Measurements from ENCODE around the gene GLI3.

DNA sequence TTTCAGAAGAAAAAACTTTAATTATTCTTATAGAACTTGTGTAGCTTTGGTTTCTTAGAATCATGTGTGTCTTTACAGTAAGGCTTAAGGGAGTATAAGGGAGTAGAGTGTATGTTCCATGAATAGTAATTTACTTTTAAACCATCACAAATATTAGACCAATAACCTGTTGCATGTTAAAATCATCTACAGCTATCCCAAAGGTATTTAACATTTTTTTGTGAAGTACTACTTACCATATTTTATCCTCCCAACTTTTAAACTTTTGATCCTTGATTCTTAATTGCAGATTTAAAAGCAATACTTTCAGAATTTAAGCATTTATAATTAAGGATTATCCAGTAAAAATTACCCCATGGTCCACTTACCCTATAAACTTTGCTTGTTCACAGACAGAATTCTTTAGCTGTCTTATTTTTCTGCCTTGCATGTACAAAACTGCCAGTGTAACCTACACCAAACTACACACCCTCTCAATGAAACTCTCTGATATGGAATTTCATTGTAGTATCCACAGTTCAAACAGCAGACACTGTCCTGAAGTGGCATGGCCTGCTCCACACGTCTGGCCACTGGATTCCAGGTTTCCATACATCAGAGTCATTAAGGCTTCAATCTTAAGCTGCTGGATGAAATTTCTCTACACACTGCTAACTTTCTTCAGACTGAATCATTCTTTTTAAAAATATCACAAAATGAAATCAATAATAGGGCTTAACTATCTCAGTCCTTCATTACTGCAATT, 5.8 kb downstream of the GLI3 start:
- no peak for TF ChIP-seq POLR2AphosphoS5 (IDR thresholded peaks at IDR 0.05; ENCODE audit: low read depth, low read length)
- TF ChIP-seq TAF1 (IDR thresholded peaks at IDR 0.05; ENCODE audit: low read depth, low read length), result no peak
